D721Med (cell line): ENCODE measurements around the gene EIF4E1B.

Experiments used
- DNase-seq: peaks from one replicate; pipeline ENCODE4 v3.0.0; 2011; ENCODE audit warnings: low spot score; ENCODE audit not compliant: insufficient read length
- FAIRE-seq: peaks from 2 replicates; lab custom pipeline; 2011; peaks lifted over from hg19 to GRCh38; lab: Jason Lieb, UNC
- CTCF ChIP-seq: IDR thresholded peaks from 2 replicates; pipeline ENCODE4 v1.5.1; 2012; ENCODE audit warnings: mild to moderate bottlenecking, control low read depth; ENCODE audit not compliant: insufficient read depth; ENCODE audit errors: missing control alignments

The EIF4E1B gene

GRCh38 chr5:176671890-176672747 is 41.6 kb downstream of the EIF4E1B start:
- no peak for FAIRE-seq

GRCh38 chr5:176673651-176674583 is 43.4 kb downstream of the EIF4E1B start:
- no peak for TF ChIP-seq CTCF
- FAIRE-seq (no peak), DNase-seq (no peak)

More at GRCh38 chr5:176671890-176672747, 41.6 kb downstream of the EIF4E1B start:
- no peak for DNase-seq
- TF ChIP-seq CTCF: no peak

- TF ChIP-seq CTCF: no peak
- DNase-seq: no peak
- no peak for FAIRE-seq
These were observed 44.3 kb downstream of the EIF4E1B start for GRCh38 chr5:176674799-176675198.

- FAIRE-seq: no peak
- DNase-seq: no peak
- no peak for TF ChIP-seq CTCF
These were observed 45.3 kb downstream of the EIF4E1B start for GRCh38 chr5:176675676-176676360.

GRCh38 chr5:176676361-176676824 is 45.9 kb downstream of the EIF4E1B start:
- DNase-seq: no peak
- FAIRE-seq: no peak
- TF ChIP-seq CTCF: no peak

- TF ChIP-seq CTCF: no peak
- DNase-seq (no peak), FAIRE-seq (no peak)
These were observed 46.9 kb downstream of the EIF4E1B start for GRCh38 chr5:176677209-176677939.
